HepG2 (cell line): ENCODE data around the gene SNX4. TPM values are rescaled to one million over a fixed set of nuclear protein-coding genes. Genes with fewer than 3 reads are reported as not detected.

Source experiments
- ATAC-seq: fragments of 200-7000 bp; cut with Tn5 transposase; 3 replicates; pipeline ENCODE4 v1.9.1; 2020; ENCODE audit warnings: mild to moderate bottlenecking, moderate library complexity
- BruUV-seq: library from RNA; stranded (reverse); fragments of 400-500 nt; replicated peaks from 2 replicates; lab custom pipeline; 2021; lab: Mats Ljungman, UMichigan
- CTCF ChIA-PET: fragments of 300-600 bp; formaldehyde crosslinking; extraction: SDS; loops from one replicate; lab custom pipeline; 2021; ENCODE audit warnings: low total read pairs, inconsistent platforms, low intra/inter-chr PET ratio; lab: Yijun Ruan, JAX
- POLR2A ChIA-PET: fragments of 350-600 bp; sonication (Branson Sonifier 250); formaldehyde crosslinking; loops from one replicate; lab custom pipeline; 2020; ENCODE audit warnings: antibody characterized with exemption, inconsistent platforms; lab: Yijun Ruan, JAX
- DNase-seq: peaks from one replicate; pipeline ENCODE4 v3.0.0-alpha.2; 2015; ENCODE audit warnings: low spot score
- FAIRE-seq: peaks from 3 replicates; lab custom pipeline; 2011; peaks lifted over from hg19 to GRCh38; lab: Jason Lieb, UNC
- H2AFZ ChIP-seq: one replicate; pipeline ENCODE4 v1.6.1; 2011; ENCODE audit warnings: low read length, inconsistent platforms
- H3K27ac ChIP-seq: fragments of 300-600 bp; 3 replicates; pipeline ENCODE4 v1.8.0; 2011; ENCODE audit warnings: mixed run types, mild to moderate bottlenecking, mixed read lengths, low read length, inconsistent platforms; ENCODE audit not compliant: insufficient read depth; ENCODE audit errors: extremely low read length
- H3K27me3 ChIP-seq, 2 experiments: fragments of 200-600 bp in 1 of 2; 2 replicates in 1 of 2; 3 replicates in 1 of 2; pipeline versions ENCODE4 v1.6.0 to v1.8.0; 2011; ENCODE audit warnings: low read length in 2 of 2, mild to moderate bottlenecking in 2 of 2, moderate library complexity in 2 of 2, inconsistent platforms in 1 of 2; ENCODE audit not compliant: insufficient read depth in 2 of 2, control insufficient read depth in 1 of 2
- H3K36me3 ChIP-seq, 2 experiments: fragments of 200-600 bp in 1 of 2; replicated peaks in 1 of 2; 2 replicates in 1 of 2; 3 replicates in 1 of 2; pipeline versions ENCODE4 v1.5.1 to v1.8.0; 2011; ENCODE audit warnings: low read length in 2 of 2, inconsistent platforms in 1 of 2; ENCODE audit not compliant: insufficient read depth in 2 of 2, control insufficient read depth in 1 of 2
- H3K4me1 ChIP-seq: 2 replicates; pipeline ENCODE4 v1.5.1; 2012; ENCODE audit warnings: low read length, inconsistent platforms; ENCODE audit not compliant: insufficient read depth
- H3K4me2 ChIP-seq: 2 replicates; pipeline ENCODE4 v1.6.0; 2011; ENCODE audit warnings: low read depth, low read length, inconsistent platforms
- H3K4me3 ChIP-seq, 3 experiments: fragments of 200-600 bp in 1 of 3; sonication (generic), shearing (Covaris generic) in 1 of 3; replicated peaks in 1 of 3; 2 replicates each; pipeline ENCODE4 v1.5.1; 2011 to 2016; ENCODE audit warnings: low read length in 3 of 3, inconsistent platforms in 2 of 3, low read depth in 2 of 3, mild to moderate bottlenecking in 2 of 3, control low read depth in 1 of 3, mixed read lengths in 1 of 3; ENCODE audit not compliant: insufficient read depth in 1 of 3
- H3K79me2 ChIP-seq: one replicate; pipeline ENCODE4 v1.6.1; 2011; ENCODE audit warnings: low read length, inconsistent platforms; ENCODE audit not compliant: insufficient read depth
- H3K9ac ChIP-seq: 2 replicates; pipeline ENCODE4 v1.6.0; 2011; ENCODE audit warnings: mild to moderate bottlenecking, low read depth, low read length, inconsistent platforms; ENCODE audit not compliant: insufficient read depth
- H3K9me3 ChIP-seq: 2 replicates; pipeline ENCODE4 v1.5.1; 2012; ENCODE audit warnings: mild to moderate bottlenecking, low read length
- H4K20me1 ChIP-seq: 2 replicates; pipeline ENCODE4 v1.6.0; 2011; ENCODE audit warnings: inconsistent platforms, mild to moderate bottlenecking, low read length, moderate library complexity; ENCODE audit not compliant: insufficient read depth
- CBFB ChIP-seq: sonication (generic); formaldehyde crosslinking; IDR thresholded peaks from 2 replicates; pipeline ENCODE4 v1.4.0; 2020; ENCODE audit warnings: missing genetic modification reagents
- MIXL1 ChIP-seq: IDR thresholded peaks from 2 replicates; pipeline ENCODE4 v1.6.1; 2016
- ZIK1 ChIP-seq: sonication (generic); formaldehyde crosslinking; IDR thresholded peaks from 2 replicates; pipeline ENCODE4 v1.5.0; 2020; ENCODE audit warnings: mild to moderate bottlenecking, low read depth, missing genetic modification reagents, borderline replicate concordance
- ZNF484 ChIP-seq: sonication (generic); formaldehyde crosslinking; IDR thresholded peaks from 2 replicates; pipeline ENCODE4 v1.5.1; 2020; ENCODE audit warnings: mild to moderate bottlenecking, low read depth, missing genetic modification reagents, borderline replicate concordance
- ZNF607 ChIP-seq: sonication (generic); formaldehyde crosslinking; IDR thresholded peaks from 2 replicates; pipeline ENCODE4 v1.5.1; 2020; ENCODE audit warnings: missing genetic modification reagents, mild to moderate bottlenecking, borderline replicate concordance
- ZNF839 ChIP-seq: sonication (generic); formaldehyde crosslinking; IDR thresholded peaks from 2 replicates; pipeline ENCODE4 v1.4.0; 2020; ENCODE audit warnings: missing genetic modification reagents, mild to moderate bottlenecking, borderline replicate concordance
- WGBS: methylation state at CpG from one replicate; pipeline ENCODE4 v1.1.6; 2017; ENCODE audit warnings: low lambda C conversion rate; 5-methylcytosine and 5-hydroxymethylcytosine counted together
- in situ Hi-C: cut with HindIII; loops from 2 replicates; pipeline ENCODE4 v1.10.0; 2017; ENCODE audit warnings: low pct_unique_long_range_greater_than_20kb; ENCODE audit not compliant: extremely low pct_ligation_motif_present
- intact Hi-C: fragments of 100-400 bp; cut with micrococcal nuclease; formaldehyde crosslinking; loops from one replicate; pipeline ENCODE4 v1.10.0; 2022; ENCODE audit not compliant: unreplicated experiment
- polyA plus RNA-seq, 8 experiments: library from polyadenylated mRNA; depleted of rRNA in 3 of 8; stranded (reverse) in 7 of 8; unstranded in 1 of 8; fragments of >200 nt; fragmentation: Illumina TruSeq in 4 of 8; extraction: Trizol in 4 of 8; gene quantifications; 2 replicates each; pipeline versions ENCODE4 v1.2.1 to v1.2.3, GENCODE V29; 2011 to 2016; ENCODE audit warnings: low read depth in 4 of 8, missing spikeins in 1 of 8, mixed read lengths in 1 of 8; ENCODE audit not compliant: insufficient read depth in 1 of 8
- total RNA-seq, 5 experiments: library from RNA; depleted of rRNA; stranded (reverse); fragments of >200 nt; fragmentation: Illumina TruSeq; extraction: Trizol; gene quantifications; 2 replicates each; pipeline ENCODE4 v1.2.3, GENCODE V29; 2016; ENCODE audit warnings: low read depth in 1 of 5

The SNX4 gene
- total and polyA plus RNA-seq, 2 of the 13 experiments (the other 11 are each of a cell fraction or from before 2014, with no cell fraction given): 18.1 to 73.6 TPM

DNA sequence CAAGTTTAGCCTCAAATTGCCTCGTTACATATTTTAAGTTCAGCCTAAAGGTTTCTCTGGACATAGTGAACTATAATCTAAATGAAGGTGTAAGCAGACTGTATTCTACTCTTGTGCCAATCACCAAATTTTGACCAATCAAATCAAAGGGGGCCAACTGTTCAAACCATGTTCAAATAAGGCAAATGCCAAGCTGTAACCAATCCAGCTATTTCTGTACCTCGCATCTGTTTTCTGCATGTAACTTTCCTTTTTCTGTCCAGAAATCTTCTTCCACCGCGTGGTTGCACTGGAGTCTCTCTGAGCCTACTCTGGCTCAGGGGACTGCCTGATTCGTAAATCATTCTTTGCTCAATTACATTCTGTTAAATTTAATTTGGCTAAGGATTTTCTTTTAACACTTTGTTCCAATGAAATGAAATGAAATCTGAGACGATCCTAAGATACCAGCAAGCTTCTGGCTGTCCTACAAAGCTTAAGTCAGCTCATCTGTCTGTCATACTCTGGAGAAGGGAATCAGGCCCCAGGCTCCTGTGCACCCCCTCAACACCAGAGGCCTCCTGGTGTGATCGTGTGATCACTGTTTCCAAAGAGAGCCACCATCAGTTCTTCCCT is 91.7 kb downstream of the SNX4 start:
- Histone ChIP-seq H3K9me3 (no peaks in the 10 kb centered on the region), H4K20me1 (no peaks in the 10 kb centered on the region), H3K36me3 (no peaks in the 10 kb centered on the region), H3K27me3 (no peaks in the 10 kb centered on the region), H3K9ac (no peak overlapping the region)
- POLR2A ChIA-PET: interaction anchor here (1.2 to 1.5 kb wide), 2 partner anchors 12 to 92 kb away, joined by 3 to 6 read pairs; partner anchors contain the start of gene SNX4
- no peak for FAIRE-seq
- in situ Hi-C loops: loop anchor here (25.0 kb wide), 1 partner anchor 441 kb away; no protein-coding TSS in a partner anchor
- TF ChIP-seq CBFB (no peak), ZNF484 (CRISPR knock-in tag) (no peak), MIXL1 (CRISPR knock-in tag) (no peak), ZNF607 (CRISPR knock-in tag) (no peak)
- TF ChIP-seq, all 625 proteins: peak for 0
- H3K79me2 ChIP-seq: no peaks in the 10 kb centered on the region
- CTCF ChIA-PET: no interaction called here
- DNase-seq (no peak), ATAC-seq (no peak)
- no peak overlapping the region for H3K4me2 ChIP-seq
- intact Hi-C loops: no loop called here
- no peak overlapping the region for H3K4me3 ChIP-seq
- no peak overlapping the region for H3K27ac ChIP-seq
- 50% methylated on average over 7 of the region's 7 CpGs for WGBS
- H3K4me1 ChIP-seq: peaks cover 20% of the 10 kb centered on the region
- no peak overlapping the region for H2AFZ ChIP-seq
- BruUV-seq: no TSS peak

DNA sequence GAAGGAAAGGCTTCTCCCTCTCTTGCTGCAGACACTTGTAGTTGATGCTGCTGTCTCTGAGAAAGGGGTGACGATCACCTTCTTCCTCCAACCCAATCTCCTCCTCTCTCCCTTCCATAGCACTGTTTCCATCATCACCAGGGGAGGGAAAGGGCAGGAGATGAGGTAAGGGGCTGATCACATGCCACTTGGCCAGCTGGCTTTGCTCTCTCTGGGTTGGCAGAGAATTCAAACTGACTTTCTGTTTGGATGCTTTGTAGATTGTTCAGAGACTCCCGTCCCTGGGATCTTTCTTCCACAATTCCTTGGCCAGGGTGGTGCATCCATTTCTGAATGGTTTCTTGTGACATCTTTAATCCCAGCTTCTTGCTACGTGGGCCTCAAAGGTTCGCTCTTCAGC is 101.7 kb downstream of the SNX4 start:
- WGBS: 36% methylated on average over 4 of the region's 4 CpGs

More for the DNA sequence above, 101.7 kb downstream of the SNX4 start:
- Histone ChIP-seq H2AFZ (no peak overlapping the region), H3K4me1 (no peaks in the 10 kb centered on the region), H3K9ac (no peak overlapping the region), H3K36me3 (no peaks in the 10 kb centered on the region), H3K4me2 (no peak overlapping the region), H3K79me2 (no peaks in the 10 kb centered on the region), H3K4me3 (no peak overlapping the region), H3K27me3 (no peaks in the 10 kb centered on the region; a peak in 1 of 5 replicates), H3K27ac (no peak overlapping the region), H3K9me3 (peaks cover 6% of the 10 kb centered on the region; the same call in 1 of the 2 replicates), H4K20me1 (no peaks in the 10 kb centered on the region)
- intact Hi-C loops: no loop called here
- TF ChIP-seq ZNF839 (no peak), ZIK1 (CRISPR knock-in tag) (no peak)
- FAIRE-seq (no peak), ATAC-seq (no peak), DNase-seq (no peak)
- POLR2A ChIA-PET: no interaction called here
- BruUV-seq: no TSS peak
- in situ Hi-C loops: no loop called here
- CTCF ChIA-PET: no interaction called here
